AG09309 (cell line): Measurements from ENCODE around the gene SERPINB1.

Experiments used
- DNase-seq: peaks from one replicate; pipeline ENCODE4 v3.0.0-alpha.2; 2010; ENCODE audit warnings: low read depth
- H3K4me3 ChIP-seq: 2 replicates; pipeline ENCODE4 v1.5.1; 2011; ENCODE audit warnings: mild to moderate bottlenecking, low read depth, low read length, moderate library complexity; ENCODE audit not compliant: control insufficient read depth
- TF ChIP-seq, protein P1 (sequence below): IDR thresholded peaks from 2 replicates; pipeline ENCODE4 v1.5.1; 2011; ENCODE audit warnings: mild to moderate bottlenecking, low read depth, low read length, inconsistent platforms; ENCODE audit not compliant: insufficient read depth, control insufficient read depth; ENCODE audit errors: missing control alignments

SERPINB1 gene

DNA sequence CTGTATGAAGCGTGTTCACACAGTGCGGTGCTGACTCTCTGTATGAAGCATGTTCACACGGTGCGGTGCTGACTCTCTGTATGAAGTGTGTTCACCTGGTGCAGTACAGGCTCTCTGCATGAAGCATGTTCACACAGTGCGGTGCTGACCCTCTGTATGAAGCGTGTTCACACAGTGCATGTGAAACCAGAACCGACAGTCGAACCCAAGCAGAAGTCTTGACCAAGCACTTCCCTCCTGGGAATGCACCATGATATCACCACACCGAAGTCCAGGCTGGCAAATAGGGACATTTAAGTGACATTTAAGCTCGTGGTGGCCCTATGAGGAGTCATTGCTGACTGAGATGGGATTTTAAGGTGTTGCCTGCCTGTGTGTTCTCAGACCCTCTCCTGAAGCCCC, 11.3 kb upstream of the SERPINB1 start:
- no peak overlapping the region for H3K4me3 ChIP-seq
- TF ChIP-seq, protein P1, sequence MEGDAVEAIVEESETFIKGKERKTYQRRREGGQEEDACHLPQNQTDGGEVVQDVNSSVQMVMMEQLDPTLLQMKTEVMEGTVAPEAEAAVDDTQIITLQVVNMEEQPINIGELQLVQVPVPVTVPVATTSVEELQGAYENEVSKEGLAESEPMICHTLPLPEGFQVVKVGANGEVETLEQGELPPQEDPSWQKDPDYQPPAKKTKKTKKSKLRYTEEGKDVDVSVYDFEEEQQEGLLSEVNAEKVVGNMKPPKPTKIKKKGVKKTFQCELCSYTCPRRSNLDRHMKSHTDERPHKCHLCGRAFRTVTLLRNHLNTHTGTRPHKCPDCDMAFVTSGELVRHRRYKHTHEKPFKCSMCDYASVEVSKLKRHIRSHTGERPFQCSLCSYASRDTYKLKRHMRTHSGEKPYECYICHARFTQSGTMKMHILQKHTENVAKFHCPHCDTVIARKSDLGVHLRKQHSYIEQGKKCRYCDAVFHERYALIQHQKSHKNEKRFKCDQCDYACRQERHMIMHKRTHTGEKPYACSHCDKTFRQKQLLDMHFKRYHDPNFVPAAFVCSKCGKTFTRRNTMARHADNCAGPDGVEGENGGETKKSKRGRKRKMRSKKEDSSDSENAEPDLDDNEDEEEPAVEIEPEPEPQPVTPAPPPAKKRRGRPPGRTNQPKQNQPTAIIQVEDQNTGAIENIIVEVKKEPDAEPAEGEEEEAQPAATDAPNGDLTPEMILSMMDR, result no peak
- DNase-seq, result no peak

DNA sequence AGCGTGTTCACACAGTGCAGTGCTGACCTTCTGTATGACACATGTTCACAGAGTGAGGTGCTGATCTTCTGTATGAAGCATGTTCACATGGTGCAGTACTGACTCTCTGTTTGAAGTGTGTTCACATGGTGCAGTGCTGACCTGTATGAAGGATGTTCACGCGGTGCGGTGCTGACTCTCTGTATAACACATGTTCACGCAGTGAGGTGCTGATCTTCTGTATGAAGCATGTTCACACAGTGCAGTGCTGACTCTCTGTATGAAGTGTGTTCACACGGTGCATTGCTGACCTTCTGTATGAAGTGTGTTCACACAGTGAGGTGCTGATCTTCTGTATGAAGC, 10.8 kb upstream of the SERPINB1 start:
- no peak for DNase-seq
- no peak overlapping the region for H3K4me3 ChIP-seq
- TF ChIP-seq, protein P1, result no peak

- no peak overlapping the region for H3K4me3 ChIP-seq
- no peak for DNase-seq
- TF ChIP-seq, protein P1, result no peak
Measured at GRCh38 chr6:2851727-2852513, 10.3 kb upstream of the SERPINB1 start.

GRCh38 chr6:2850538-2851113, 9.0 kb upstream of the SERPINB1 start:
- TF ChIP-seq, protein P1, result no peak
- no peak for DNase-seq
- H3K4me3 ChIP-seq, result no peak overlapping the region

DNA sequence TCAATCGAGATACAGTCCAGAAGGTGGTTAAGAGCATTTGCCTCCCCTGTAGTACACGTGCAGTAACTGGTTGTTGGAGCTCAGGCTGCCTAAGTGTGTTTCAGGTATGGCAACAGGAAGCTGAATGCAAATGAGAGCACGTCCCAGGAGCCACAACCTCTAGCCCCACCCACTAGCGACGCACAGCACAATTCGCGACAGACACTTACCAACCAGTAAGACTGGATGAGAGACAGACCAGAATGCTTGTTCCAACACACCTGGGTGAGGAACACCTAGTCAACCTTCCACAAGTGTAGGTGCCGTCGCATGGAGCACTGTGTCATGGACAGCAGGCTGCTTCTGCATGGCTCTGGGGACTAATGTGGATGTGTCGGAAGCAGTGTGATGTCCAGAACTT, 7.2 kb upstream of the SERPINB1 start:
- DNase-seq, result no peak
- TF ChIP-seq, protein P1, result no peak
- H3K4me3 ChIP-seq, result no peak overlapping the region

GRCh38 chr6:2845880-2846208, 4.2 kb upstream of the SERPINB1 start:
- TF ChIP-seq, protein P1, result no peak
- H3K4me3 ChIP-seq, result no peak overlapping the region
- no peak for DNase-seq
